HL-60 (cell line): ENCODE results near the gene TGM5.

Experiments
- CTCF ChIP-seq: IDR thresholded peaks from one replicate; pipeline ENCODE4 v1.5.1; 2011; ENCODE audit warnings: low read length, control low read depth, inconsistent platforms; ENCODE audit not compliant: insufficient read depth
- REST ChIP-seq: IDR thresholded peaks from 2 replicates; pipeline ENCODE4 v1.6.1; 2012; ENCODE audit warnings: low read depth; ENCODE audit not compliant: insufficient replicate concordance

GRCh38 chr15:43302205-43302817, 35.6 kb upstream of the TGM5 start, which contains the start of gene TGM7:
- TF ChIP-seq REST, result no peak
- TF ChIP-seq CTCF, result no peak
